Breast epithelium (tissue), 4 donors: ENCODE data around the gene RRAS2. TPM values are rescaled to one million over a fixed set of nuclear protein-coding genes. Genes with fewer than 3 reads are reported as not detected.

Experiments used
- DNase-seq, 2 donors: peaks; one replicate each; pipeline ENCODE4 v3.0.0-alpha.2; 2019; ENCODE audit warnings: low spot score in 2 of 2
- H3K27ac ChIP-seq, 2 donors: fragments of 200-600 bp; sonication (generic) in 1 of 2; one replicate each; pipeline ENCODE4 v1.5.1; 2016 to 2019; ENCODE audit warnings: mild to moderate bottlenecking in 1 of 2
- H3K27me3 ChIP-seq, 2 donors: fragments of 200-600 bp; sonication (generic) in 1 of 2; one replicate each; pipeline versions ENCODE4 v1.5.1 to v1.6.0; 2017 to 2019; ENCODE audit warnings: control low read depth in 1 of 2, mild to moderate bottlenecking in 1 of 2
- H3K36me3 ChIP-seq: fragments of 200-600 bp; one replicate; pipeline ENCODE4 v1.5.1; 2019
- H3K4me1 ChIP-seq, 2 donors: fragments of 200-600 bp; sonication (generic); one replicate each; pipeline ENCODE4 v1.5.1; 2016 to 2019; ENCODE audit warnings: control low read depth in 1 of 2
- H3K4me3 ChIP-seq, 3 donors: fragments of 200-600 bp; sonication (generic); 1 replicate in 2 of 3; 2 replicates in 1 of 3; pipeline ENCODE4 v1.5.1; 2016 to 2019; ENCODE audit warnings: mild to moderate bottlenecking in 3 of 3, moderate library complexity in 2 of 3
- H3K9me3 ChIP-seq, 2 donors: fragments of 200-600 bp; sonication (generic) in 1 of 2; one replicate each; pipeline ENCODE4 v1.5.1; 2016 to 2019; ENCODE audit warnings: control low read depth in 1 of 2
- CTCF ChIP-seq, 3 donors: fragments of 450-650 bp; IDR thresholded peaks; one replicate each; pipeline ENCODE4 v1.5.1; 2016 to 2017; ENCODE audit warnings: antibody characterized with exemption in 3 of 3, mild to moderate bottlenecking in 3 of 3, moderate library complexity in 3 of 3
- POLR2A ChIP-seq: fragments of 450-650 bp; IDR thresholded peaks from one replicate; pipeline ENCODE4 v1.6.1; 2016; ENCODE audit warnings: antibody characterized with exemption, mild to moderate bottlenecking, moderate library complexity
- POLR2AphosphoS5 ChIP-seq, 3 donors: sonication (generic); formaldehyde crosslinking; IDR thresholded peaks; one replicate each; pipeline ENCODE4 v1.6.1; 2017; ENCODE audit warnings: antibody characterized with exemption in 3 of 3
- intact Hi-C: fragments of 100-400 bp; cut with DNase I; formaldehyde crosslinking; loops from one replicate; pipeline ENCODE4 v1.15.1; 2023; ENCODE audit warnings: low total_unique reads
- total RNA-seq, 3 donors: library from RNA; depleted of rRNA; stranded (reverse); fragments of >200 nt; gene quantifications; one replicate each; pipeline ENCODE4 v1.1.0, GENCODE V29; 2016

Gene RRAS2
- total RNA-seq, 3 donors from 2014 or later, result 37.4 to 58.1 (median 46.4) TPM

- Histone ChIP-seq H3K36me3 (no peaks in the 10 kb centered on the region), H3K9me3 (no peaks in the 10 kb centered on the region), H3K4me1 (no peaks in the 10 kb centered on the region), H3K4me3 (no peak overlapping the region), H3K27me3 (no peaks in the 10 kb centered on the region), H3K27ac (no peak overlapping the region)
- no peak for TF ChIP-seq POLR2A
- peak in 2 of 3 donors; percentile 17 to 30 for TF ChIP-seq CTCF (IDR thresholded peaks at IDR 0.05)
- intact Hi-C loops, result loop anchor here (10.0 kb wide), 1 partner anchor 136 kb away; no protein-coding TSS in a partner anchor
- DNase-seq, result no peak
These were observed 50.7 kb downstream of the RRAS2 start for GRCh38 chr11:14308114-14308896.

- no peak for DNase-seq
- Histone ChIP-seq H3K4me1 (no peaks in the 10 kb centered on the region), H3K36me3 (no peaks in the 10 kb centered on the region), H3K27ac (no peak overlapping the region), H3K27me3 (no peaks in the 10 kb centered on the region), H3K9me3 (no peaks in the 10 kb centered on the region), H3K4me3 (no peak overlapping the region)
- no peak for TF ChIP-seq POLR2AphosphoS5 (IDR thresholded peaks at IDR 0.05)
- TF ChIP-seq POLR2A, result no peak
- TF ChIP-seq CTCF (IDR thresholded peaks at IDR 0.05), result no peak
- intact Hi-C loops, result loop anchor here (10.0 kb wide), 1 partner anchor 138 kb away; no protein-coding TSS in a partner anchor
These were observed 52.5 kb downstream of the RRAS2 start for GRCh38 chr11:14306481-14306880.

- Histone ChIP-seq H3K36me3 (no peaks in the 10 kb centered on the region), H3K4me3 (no peak overlapping the region), H3K27me3 (no peaks in the 10 kb centered on the region), H3K9me3 (no peaks in the 10 kb centered on the region), H3K4me1 (no peaks in the 10 kb centered on the region), H3K27ac (no peak overlapping the region)
- TF ChIP-seq CTCF (IDR thresholded peaks at IDR 0.05), result no peak
- TF ChIP-seq POLR2AphosphoS5 (IDR thresholded peaks at IDR 0.05), result no peak
- TF ChIP-seq POLR2A, result no peak
- intact Hi-C loops, result loop anchor here (10.0 kb wide), 1 partner anchor 139 kb away; no protein-coding TSS in a partner anchor
- DNase-seq, result no peak
These were observed 53.3 kb downstream of the RRAS2 start for GRCh38 chr11:14305649-14306048.

- no peaks in the 10 kb centered on the region for H3K9me3 ChIP-seq
- DNase-seq, result no peak
- intact Hi-C loops, result loop anchor here (10.0 kb wide), 1 partner anchor 140 kb away; no protein-coding TSS in a partner anchor
- no peaks in the 10 kb centered on the region for H3K36me3 ChIP-seq
- H3K27me3 ChIP-seq, result no peaks in the 10 kb centered on the region
- no peak overlapping the region for H3K4me3 ChIP-seq
- H3K27ac ChIP-seq, result no peak overlapping the region
- TF ChIP-seq POLR2A (no peak), CTCF (IDR thresholded peaks at IDR 0.05) (no peak), POLR2AphosphoS5 (IDR thresholded peaks at IDR 0.05) (no peak)
- no peaks in the 10 kb centered on the region for H3K4me1 ChIP-seq
These were observed 54.4 kb downstream of the RRAS2 start for GRCh38 chr11:14304601-14305000.

- Histone ChIP-seq H3K27ac (no peak overlapping the region), H3K4me3 (no peak overlapping the region), H3K4me1 (no peaks in the 10 kb centered on the region), H3K9me3 (no peaks in the 10 kb centered on the region), H3K36me3 (no peaks in the 10 kb centered on the region), H3K27me3 (no peaks in the 10 kb centered on the region)
- peak in 1 of 2 donors; percentile 37 for DNase-seq
- TF ChIP-seq POLR2AphosphoS5 (IDR thresholded peaks at IDR 0.05), result no peak
- no peak for TF ChIP-seq POLR2A
- peak; percentile 55 to 83 (median 70) for TF ChIP-seq CTCF (IDR thresholded peaks at IDR 0.05)
- intact Hi-C loops, result loop anchor here (10.0 kb wide), 1 partner anchor 144 kb away; no protein-coding TSS in a partner anchor
These were observed 58.2 kb downstream of the RRAS2 start for GRCh38 chr11:14300661-14301304.
